Measurements from ENCODE around the gene DOHH. TPM values are rescaled to one million over a fixed set of nuclear protein-coding genes. Genes with fewer than 3 reads are reported as not detected.

Gene DOHH
- total RNA-seq, 1 donor from 2014 or later, result 15.0 TPM

DNA sequence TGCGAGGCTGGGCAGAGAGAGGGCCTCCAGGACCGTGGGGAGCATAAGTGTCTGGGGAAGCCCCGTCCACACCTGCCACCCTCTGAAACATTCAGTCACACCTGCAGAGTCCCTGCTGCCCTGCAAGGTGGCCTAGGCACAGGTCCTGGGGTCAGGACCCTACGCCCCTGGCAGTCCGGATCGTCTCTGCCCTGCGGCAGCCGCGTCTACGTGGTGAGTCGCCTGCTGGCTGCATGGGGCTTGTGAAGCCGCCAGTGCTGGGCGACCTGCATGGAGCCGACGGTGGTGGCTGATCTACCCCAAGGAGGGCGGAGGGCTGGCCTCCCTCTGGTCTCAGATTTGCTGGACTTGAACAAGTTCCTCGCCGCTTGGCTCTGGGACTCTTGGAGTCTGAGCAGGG, 18.7 kb upstream of the DOHH start:
- TF ChIP-seq POLR2AphosphoS5 (IDR thresholded peaks at IDR 0.05; ENCODE audit: insufficient read depth in 1 of 2, low read depth in 1 of 2) (no peak), POLR2A (IDR thresholded peaks at IDR 0.05) (no peak)
- TF ChIP-seq, protein P1, sequence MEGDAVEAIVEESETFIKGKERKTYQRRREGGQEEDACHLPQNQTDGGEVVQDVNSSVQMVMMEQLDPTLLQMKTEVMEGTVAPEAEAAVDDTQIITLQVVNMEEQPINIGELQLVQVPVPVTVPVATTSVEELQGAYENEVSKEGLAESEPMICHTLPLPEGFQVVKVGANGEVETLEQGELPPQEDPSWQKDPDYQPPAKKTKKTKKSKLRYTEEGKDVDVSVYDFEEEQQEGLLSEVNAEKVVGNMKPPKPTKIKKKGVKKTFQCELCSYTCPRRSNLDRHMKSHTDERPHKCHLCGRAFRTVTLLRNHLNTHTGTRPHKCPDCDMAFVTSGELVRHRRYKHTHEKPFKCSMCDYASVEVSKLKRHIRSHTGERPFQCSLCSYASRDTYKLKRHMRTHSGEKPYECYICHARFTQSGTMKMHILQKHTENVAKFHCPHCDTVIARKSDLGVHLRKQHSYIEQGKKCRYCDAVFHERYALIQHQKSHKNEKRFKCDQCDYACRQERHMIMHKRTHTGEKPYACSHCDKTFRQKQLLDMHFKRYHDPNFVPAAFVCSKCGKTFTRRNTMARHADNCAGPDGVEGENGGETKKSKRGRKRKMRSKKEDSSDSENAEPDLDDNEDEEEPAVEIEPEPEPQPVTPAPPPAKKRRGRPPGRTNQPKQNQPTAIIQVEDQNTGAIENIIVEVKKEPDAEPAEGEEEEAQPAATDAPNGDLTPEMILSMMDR (IDR thresholded peaks at IDR 0.05), result no peak
- no peaks in the 10 kb centered on the region for H3K9me3 ChIP-seq
- H3K27me3 ChIP-seq, result no peaks in the 10 kb centered on the region
- peaks cover 74% of the 10 kb centered on the region for H3K4me1 ChIP-seq
- DNase-seq (ENCODE audit: extremely low spot score in 2 of 2), result no peak
- intact Hi-C loops (cut with DNase I), result no loop called here
- H3K27ac ChIP-seq, result no peak overlapping the region
- no peak overlapping the region for H3K4me3 ChIP-seq
- peaks cover 0 to 18% of the 10 kb centered on the region in 2 donors for H3K36me3 ChIP-seq

DNA sequence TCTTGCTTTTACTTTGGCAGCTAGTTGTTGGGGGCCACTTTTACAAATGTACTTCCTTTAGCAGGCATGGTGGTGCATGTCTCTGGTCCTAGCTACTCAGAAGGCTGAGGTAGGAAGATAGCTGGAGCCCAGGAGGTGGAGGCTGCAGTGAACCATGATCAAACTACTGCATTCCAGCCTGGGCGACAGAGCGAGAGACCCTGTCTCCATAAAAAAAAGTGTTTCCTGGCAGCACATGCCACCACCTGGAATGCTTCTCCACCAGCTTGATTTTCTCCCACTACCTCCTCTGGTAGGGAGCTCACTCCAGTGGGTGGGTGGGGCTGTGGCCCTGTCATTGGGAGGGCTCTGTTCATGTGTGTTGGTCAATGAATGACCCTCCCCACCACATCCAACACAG, 18.2 kb upstream of the DOHH start:
- no peak for DNase-seq (ENCODE audit: extremely low spot score in 2 of 2)
- TF ChIP-seq POLR2AphosphoS5 (IDR thresholded peaks at IDR 0.05; ENCODE audit: insufficient read depth in 1 of 2, low read depth in 1 of 2), result no peak
- TF ChIP-seq POLR2A (IDR thresholded peaks at IDR 0.05), result no peak
- TF ChIP-seq, protein P1 (IDR thresholded peaks at IDR 0.05), result no peak
- Histone ChIP-seq H3K27ac (no peak overlapping the region), H3K4me1 (peaks cover 75% of the 10 kb centered on the region), H3K4me3 (no peak overlapping the region), H3K9me3 (no peaks in the 10 kb centered on the region), H3K36me3 (peaks cover 0 to 14% of the 10 kb centered on the region in 2 donors), H3K27me3 (no peaks in the 10 kb centered on the region)
- intact Hi-C loops (cut with DNase I), result no loop called here

DNA sequence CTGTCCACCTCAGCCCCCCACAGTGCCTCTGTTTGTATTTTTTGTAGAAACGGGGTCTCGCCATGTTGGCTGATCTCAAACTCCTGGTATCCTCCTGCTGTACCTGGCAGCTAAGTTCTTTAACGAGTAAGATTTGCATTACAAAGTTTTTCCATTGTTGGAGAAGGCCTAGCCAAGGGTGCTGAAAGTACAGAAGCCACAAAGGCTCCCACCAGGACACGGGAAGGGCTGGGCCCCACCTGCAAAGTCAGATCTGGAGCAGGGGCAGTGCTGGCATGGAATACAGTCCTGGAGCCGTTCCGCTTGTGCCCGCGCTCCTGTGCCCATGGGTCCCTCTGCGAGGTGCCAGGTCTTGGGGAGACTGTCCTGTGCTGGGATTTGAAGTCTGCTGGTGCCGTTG, 17.8 kb upstream of the DOHH start:
- Histone ChIP-seq H3K9me3 (no peaks in the 10 kb centered on the region), H3K4me3 (no peak overlapping the region), H3K27me3 (no peaks in the 10 kb centered on the region), H3K27ac (no peak overlapping the region), H3K36me3 (peaks cover 0 to 10% of the 10 kb centered on the region in 2 donors), H3K4me1 (peaks cover 79% of the 10 kb centered on the region)
- intact Hi-C loops (cut with DNase I), result no loop called here
- DNase-seq (ENCODE audit: extremely low spot score in 2 of 2), result no peak
- TF ChIP-seq, protein P1 (IDR thresholded peaks at IDR 0.05), result no peak
- TF ChIP-seq POLR2A (IDR thresholded peaks at IDR 0.05) (no peak), POLR2AphosphoS5 (IDR thresholded peaks at IDR 0.05; ENCODE audit: insufficient read depth in 1 of 2, low read depth in 1 of 2) (no peak)

DNA sequence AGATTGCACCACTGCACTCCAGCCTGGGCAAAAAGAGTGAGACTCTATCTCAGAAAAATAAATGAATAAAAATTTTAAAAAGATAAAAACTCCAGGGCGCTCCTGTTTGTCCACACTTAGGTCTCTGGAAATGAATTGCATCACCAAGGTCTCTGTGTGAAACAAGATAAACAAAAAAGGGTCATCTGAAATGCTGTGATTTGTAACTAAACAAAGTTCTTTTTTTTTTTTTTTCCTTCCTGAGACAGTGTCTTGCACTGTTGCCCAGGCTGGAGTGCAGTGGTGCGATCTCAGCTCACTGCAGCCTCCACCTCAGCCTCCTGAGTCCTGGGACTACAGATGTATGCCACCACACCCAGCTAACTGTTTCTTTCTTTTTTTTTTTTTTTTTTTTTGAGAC, 17.2 kb upstream of the DOHH start:
- Histone ChIP-seq H3K36me3 (peaks cover 0 to 4% of the 10 kb centered on the region in 2 donors), H3K27me3 (no peaks in the 10 kb centered on the region), H3K27ac (no peak overlapping the region), H3K4me1 (peaks cover 81% of the 10 kb centered on the region), H3K4me3 (no peak overlapping the region), H3K9me3 (no peaks in the 10 kb centered on the region)
- TF ChIP-seq POLR2AphosphoS5 (IDR thresholded peaks at IDR 0.05; ENCODE audit: insufficient read depth in 1 of 2, low read depth in 1 of 2), result no peak
- no peak for TF ChIP-seq POLR2A (IDR thresholded peaks at IDR 0.05)
- TF ChIP-seq, protein P1 (IDR thresholded peaks at IDR 0.05), result no peak
- DNase-seq (ENCODE audit: extremely low spot score in 2 of 2), result no peak
- intact Hi-C loops (cut with DNase I), result no loop called here

DNA sequence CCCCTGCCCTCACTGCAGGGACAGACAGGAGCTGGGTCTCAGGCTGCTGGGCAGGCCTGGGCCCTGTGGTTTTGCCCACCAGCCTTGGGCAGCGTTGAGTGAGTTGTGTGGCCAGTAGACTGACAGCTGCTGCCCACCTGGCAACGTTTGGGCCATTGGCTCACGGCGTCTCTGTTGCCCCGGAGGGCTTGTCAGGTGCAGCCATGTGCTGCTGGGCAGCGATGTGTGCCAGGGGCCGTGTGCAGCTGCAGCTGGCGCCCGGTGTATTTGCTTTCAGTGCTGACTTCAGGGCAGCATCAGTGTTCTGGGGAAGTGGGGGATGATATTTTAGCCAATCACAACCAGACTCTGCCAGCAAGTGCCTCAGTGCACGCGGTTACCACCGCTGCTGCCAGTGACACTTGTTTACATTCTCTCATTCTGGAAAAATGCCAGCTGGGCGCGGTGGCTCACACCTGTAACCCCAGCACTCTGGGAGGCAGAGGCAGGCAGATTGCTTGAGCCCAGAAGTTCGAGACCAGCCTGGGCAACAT, 16.3 kb upstream of the DOHH start:
- no peak overlapping the region for H3K27ac ChIP-seq
- intact Hi-C loops (cut with DNase I), result no loop called here
- no peaks in the 10 kb centered on the region for H3K9me3 ChIP-seq
- no peak overlapping the region for H3K4me3 ChIP-seq
- DNase-seq (ENCODE audit: extremely low spot score in 2 of 2), result no peak
- no peak for TF ChIP-seq POLR2A (IDR thresholded peaks at IDR 0.05)
- no peak for TF ChIP-seq POLR2AphosphoS5 (IDR thresholded peaks at IDR 0.05; ENCODE audit: insufficient read depth in 1 of 2, low read depth in 1 of 2)
- TF ChIP-seq, protein P1 (IDR thresholded peaks at IDR 0.05), result no peak
- H3K27me3 ChIP-seq, result no peaks in the 10 kb centered on the region
- peaks cover 0 to 4% of the 10 kb centered on the region in 2 donors for H3K36me3 ChIP-seq
- H3K4me1 ChIP-seq, result peaks cover 81% of the 10 kb centered on the region

All from vagina (tissue), 2 donors.